ENCODE data around the gene PNMA1.
A peak's percentile ranks its signal among the peaks of the same experiment; 100 is the strongest.

Gene PNMA1

GRCh38 chr14:73663548-73664212 lies 50.5 kb downstream of the PNMA1 start:
- DNase-seq (ENCODE audit: low spot score): no peak

- peak; percentile 96 for DNase-seq (ENCODE audit: low spot score)
These were observed 51.7 kb downstream of the PNMA1 start for GRCh38 chr14:73662487-73662943.

GRCh38 chr14:73661872-73662271 lies 52.3 kb downstream of the PNMA1 start:
- DNase-seq (ENCODE audit: low spot score): no peak
